Activated T-cell treated with anti-CD3 and anti-CD28 coated beads, Interleukin-2, amount 50 U/mL, for 72 hours (primary cell): Measurements from ENCODE around the gene NR5A1. TPM values are rescaled to one million over a fixed set of nuclear protein-coding genes. Genes with fewer than 3 reads are reported as not detected.

ENCODE experiments used
- ATAC-seq, 2 donors: fragments of 150-1000 bp; cut with Tn5 transposase; replicated peaks in 1 of 2; 2 replicates each; pipeline ENCODE4 v1.10.0; 2021; ENCODE audit warnings: moderate library complexity in 2 of 2, mild to moderate bottlenecking in 1 of 2
- DNase-seq, 2 donors: peaks; one replicate each; pipeline ENCODE4 v3.0.0; 2021 to 2022; ENCODE audit warnings: mixed read lengths in 1 of 2
- H3K27ac Mint-ChIP-seq: one replicate; pipeline ENCODE4 v1.8.0; 2022; ENCODE audit warnings: mild to moderate bottlenecking, moderate library complexity, mixed read lengths
- H3K27me3 Mint-ChIP-seq: one replicate; pipeline ENCODE4 v1.8.0; 2022; ENCODE audit warnings: low read depth, mixed read lengths
- H3K36me3 Mint-ChIP-seq, 2 donors: one replicate each; pipeline ENCODE4 v1.8.0; 2022; ENCODE audit warnings: mixed read lengths in 2 of 2, mild to moderate bottlenecking in 1 of 2; ENCODE audit not compliant: insufficient read depth in 2 of 2
- H3K4me1 Mint-ChIP-seq: one replicate; pipeline ENCODE4 v1.8.0; 2022; ENCODE audit warnings: low read depth, mixed read lengths
- H3K4me3 Mint-ChIP-seq, 2 donors: one replicate each; pipeline ENCODE4 v1.8.0; 2022; ENCODE audit warnings: mild to moderate bottlenecking in 2 of 2, mixed read lengths in 2 of 2, moderate library complexity in 2 of 2
- H3K9me3 Mint-ChIP-seq, 2 donors: one replicate each; pipeline ENCODE4 v1.8.0; 2022; ENCODE audit warnings: mixed read lengths in 2 of 2
- total RNA-seq, 2 donors: library from RNA; stranded (reverse); gene quantifications; one replicate each; pipeline ENCODE4 v1.2.3, GENCODE V29; 2022

The NR5A1 gene
- total RNA-seq, 2 donors from 2014 or later: 0.07 TPM; not detected in 1

- H3K27ac Mint-ChIP-seq: no peak overlapping the region
- peaks cover 20% of the 10 kb centered on the region for H3K4me1 Mint-ChIP-seq
- no peak overlapping the region for H3K4me3 Mint-ChIP-seq
- no peak for ATAC-seq
- no peaks in the 10 kb centered on the region for H3K27me3 Mint-ChIP-seq
- H3K36me3 Mint-ChIP-seq: no peaks in the 10 kb centered on the region
- H3K9me3 Mint-ChIP-seq: no peaks in the 10 kb centered on the region
- DNase-seq: no peak
Observed at GRCh38 chr9:124491049-124491975, 15.9 kb downstream of the NR5A1 start.

- H3K4me3 Mint-ChIP-seq: no peak overlapping the region
- no peaks in the 10 kb centered on the region for H3K36me3 Mint-ChIP-seq
- H3K9me3 Mint-ChIP-seq: no peaks in the 10 kb centered on the region
- H3K27me3 Mint-ChIP-seq: no peaks in the 10 kb centered on the region
- DNase-seq: no peak
- peaks cover 7% of the 10 kb centered on the region for H3K4me1 Mint-ChIP-seq
- H3K27ac Mint-ChIP-seq: no peak overlapping the region
- ATAC-seq: no peak
Observed at GRCh38 chr9:124490004-124490403, 17.2 kb downstream of the NR5A1 start.

GRCh38 chr9:124489222-124489621 lies 18.0 kb downstream of the NR5A1 start:
- ATAC-seq (no peak), DNase-seq (no peak)
- no peaks in the 10 kb centered on the region for H3K36me3 Mint-ChIP-seq
- H3K4me3 Mint-ChIP-seq: no peak overlapping the region
- peaks cover 4% of the 10 kb centered on the region for H3K4me1 Mint-ChIP-seq
- no peak overlapping the region for H3K27ac Mint-ChIP-seq
- no peaks in the 10 kb centered on the region for H3K27me3 Mint-ChIP-seq
- H3K9me3 Mint-ChIP-seq: no peaks in the 10 kb centered on the region

- DNase-seq (no peak), ATAC-seq (no peak)
- Mint-ChIP-seq H3K36me3 (no peaks in the 10 kb centered on the region), H3K4me1 (no peaks in the 10 kb centered on the region), H3K27ac (no peak overlapping the region), H3K9me3 (no peaks in the 10 kb centered on the region), H3K4me3 (no peak overlapping the region), H3K27me3 (no peaks in the 10 kb centered on the region)
Observed at GRCh38 chr9:124488641-124489210, 18.5 kb downstream of the NR5A1 start.

GRCh38 chr9:124487260-124488182 lies 19.7 kb downstream of the NR5A1 start:
- no peak for ATAC-seq
- no peak overlapping the region for H3K27ac Mint-ChIP-seq
- DNase-seq: no peak
- H3K4me3 Mint-ChIP-seq: no peak overlapping the region
- H3K27me3 Mint-ChIP-seq: no peaks in the 10 kb centered on the region
- no peaks in the 10 kb centered on the region for H3K36me3 Mint-ChIP-seq
- H3K9me3 Mint-ChIP-seq: peaks cover 0 to 1% of the 10 kb centered on the region in 2 donors
- H3K4me1 Mint-ChIP-seq: no peaks in the 10 kb centered on the region

GRCh38 chr9:124486778-124487259 lies 20.4 kb downstream of the NR5A1 start:
- ATAC-seq: no peak
- Mint-ChIP-seq H3K4me1 (no peaks in the 10 kb centered on the region), H3K36me3 (no peaks in the 10 kb centered on the region), H3K4me3 (no peak overlapping the region), H3K27me3 (no peaks in the 10 kb centered on the region), H3K9me3 (peaks cover 0 to 1% of the 10 kb centered on the region in 2 donors), H3K27ac (no peak overlapping the region)
- DNase-seq: no peak

GRCh38 chr9:124485936-124486335 lies 21.3 kb downstream of the NR5A1 start:
- Mint-ChIP-seq H3K4me3 (no peak overlapping the region), H3K36me3 (no peaks in the 10 kb centered on the region), H3K27ac (no peak overlapping the region), H3K27me3 (no peaks in the 10 kb centered on the region), H3K9me3 (peaks cover 0 to 1% of the 10 kb centered on the region in 2 donors), H3K4me1 (no peaks in the 10 kb centered on the region)
- no peak for DNase-seq
- no peak for ATAC-seq

GRCh38 chr9:124485201-124485600 lies 22.0 kb downstream of the NR5A1 start:
- Mint-ChIP-seq H3K4me1 (no peaks in the 10 kb centered on the region), H3K27ac (no peak overlapping the region), H3K27me3 (peaks cover 3% of the 10 kb centered on the region), H3K4me3 (no peak overlapping the region), H3K36me3 (no peaks in the 10 kb centered on the region), H3K9me3 (peaks cover 0 to 1% of the 10 kb centered on the region in 2 donors)
- ATAC-seq (no peak), DNase-seq (no peak)

GRCh38 chr9:124483481-124483880 lies 23.7 kb downstream of the NR5A1 start:
- H3K27me3 Mint-ChIP-seq: peaks cover 7% of the 10 kb centered on the region
- H3K4me3 Mint-ChIP-seq: no peak overlapping the region
- H3K9me3 Mint-ChIP-seq: peaks cover 0 to 1% of the 10 kb centered on the region in 2 donors
- H3K27ac Mint-ChIP-seq: no peak overlapping the region
- no peaks in the 10 kb centered on the region for H3K4me1 Mint-ChIP-seq
- DNase-seq (no peak), ATAC-seq (no peak)
- no peaks in the 10 kb centered on the region for H3K36me3 Mint-ChIP-seq

GRCh38 chr9:124482431-124483031 lies 24.7 kb downstream of the NR5A1 start:
- ATAC-seq: no peak
- H3K27ac Mint-ChIP-seq: no peak overlapping the region

GRCh38 chr9:124481115-124481514 lies 26.1 kb downstream of the NR5A1 start:
- Mint-ChIP-seq H3K4me3 (no peak overlapping the region), H3K36me3 (no peaks in the 10 kb centered on the region), H3K9me3 (peaks cover 0 to 1% of the 10 kb centered on the region in 2 donors), H3K27ac (no peak overlapping the region), H3K4me1 (no peaks in the 10 kb centered on the region), H3K27me3 (peaks cover 7% of the 10 kb centered on the region)
- DNase-seq: no peak
- ATAC-seq: no peak

More at GRCh38 chr9:124482431-124483031, 24.7 kb downstream of the NR5A1 start:
- H3K27me3 Mint-ChIP-seq: peaks cover 7% of the 10 kb centered on the region
- no peak for DNase-seq
- no peaks in the 10 kb centered on the region for H3K4me1 Mint-ChIP-seq
- H3K4me3 Mint-ChIP-seq: no peak overlapping the region
- no peaks in the 10 kb centered on the region for H3K36me3 Mint-ChIP-seq
- H3K9me3 Mint-ChIP-seq: peaks cover 0 to 1% of the 10 kb centered on the region in 2 donors

- Mint-ChIP-seq H3K36me3 (no peaks in the 10 kb centered on the region), H3K4me1 (no peaks in the 10 kb centered on the region), H3K4me3 (no peak overlapping the region), H3K9me3 (peaks cover 0 to 1% of the 10 kb centered on the region in 2 donors), H3K27me3 (peaks cover 7% of the 10 kb centered on the region), H3K27ac (no peak overlapping the region)
- no peak for ATAC-seq
- no peak for DNase-seq
Observed at GRCh38 chr9:124480621-124480981, 26.6 kb downstream of the NR5A1 start.
